ENCODE measurements around the gene URB1.
"Not testable (repeated sequence)": the region's sequence is repeated elsewhere in the genome, so short reads cannot be mapped to it uniquely, and the experiment has no call there.

The URB1 gene

DNA sequence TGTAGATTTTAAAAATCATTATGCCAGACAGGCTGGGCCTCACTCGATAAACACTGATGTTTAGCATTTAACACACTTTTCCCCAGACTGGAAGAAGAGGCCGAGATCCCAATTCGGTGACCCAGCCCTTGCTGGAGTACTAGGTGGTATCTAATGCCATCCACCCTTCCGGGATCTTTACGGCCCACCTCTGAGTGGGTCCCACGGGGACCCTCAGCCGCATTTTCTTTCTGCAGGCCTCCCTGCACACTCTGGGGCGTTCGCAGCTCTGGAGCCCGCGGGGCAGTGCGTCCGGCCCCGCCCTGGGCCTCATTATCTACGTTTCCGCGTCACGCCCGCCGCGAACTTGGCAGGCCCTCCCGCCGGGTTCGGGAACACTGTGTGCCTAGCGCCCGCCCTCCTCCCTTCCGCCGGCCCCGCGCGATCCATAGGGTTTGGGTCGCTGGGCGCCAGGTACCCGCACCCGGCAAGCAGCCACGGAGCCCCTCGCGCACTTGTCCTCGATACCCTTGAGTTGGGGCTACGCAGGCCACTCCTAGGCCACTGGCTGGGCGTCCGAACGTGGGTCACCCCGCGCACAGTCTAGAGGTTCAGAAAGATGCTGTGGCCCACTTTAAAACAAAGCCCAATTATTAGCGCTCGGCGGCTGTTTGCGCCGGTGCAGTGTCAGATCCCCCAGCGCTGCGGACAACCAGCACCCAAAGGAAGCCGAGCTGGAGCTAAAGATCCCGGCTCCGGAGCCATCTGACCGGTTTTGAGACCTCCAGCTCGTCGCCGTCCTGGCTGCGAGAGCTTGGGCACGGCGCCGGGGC lies 18.7 kb upstream of the URB1 start:
- DNase-seq = peak; percentile 27

DNA sequence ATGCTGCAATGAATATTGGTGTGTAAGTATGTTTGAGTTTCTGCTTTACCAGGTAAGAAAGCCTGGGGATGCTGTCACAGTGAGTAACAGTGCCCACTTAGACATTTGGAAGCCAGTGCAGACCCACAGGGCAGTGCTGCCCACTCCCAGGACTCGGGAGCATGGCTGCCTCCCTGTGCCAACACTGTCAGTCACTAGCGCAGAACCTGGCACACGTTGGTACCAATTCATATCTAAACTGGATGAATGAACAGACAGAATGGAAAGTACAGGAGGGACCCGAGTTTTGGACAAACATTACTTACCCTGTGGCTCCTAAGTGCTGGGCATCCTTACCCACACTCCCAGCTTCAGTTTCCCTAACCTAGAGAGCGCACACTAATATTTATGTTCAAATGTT lies 18.1 kb upstream of the URB1 start:
- no peak for DNase-seq

DNA sequence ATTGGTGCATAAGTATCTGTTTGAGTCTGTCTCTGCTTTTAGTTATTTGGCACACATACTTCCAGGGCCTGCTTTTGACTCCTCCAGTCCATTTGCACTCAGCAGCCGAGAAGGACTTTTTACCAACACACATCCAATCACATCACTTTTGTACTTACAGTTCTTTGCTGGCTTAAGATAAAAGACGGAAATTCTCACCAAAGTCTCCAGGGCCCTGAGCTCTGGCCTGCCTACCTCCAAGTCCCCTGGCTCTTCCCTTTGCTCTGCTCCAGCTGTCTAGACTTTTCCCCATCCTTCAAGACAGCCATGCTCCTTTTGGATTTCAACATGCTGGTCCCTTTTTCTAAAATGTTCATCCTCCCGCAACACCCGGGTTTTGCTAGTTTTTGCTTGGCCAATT lies 17.5 kb upstream of the URB1 start:
- no peak for DNase-seq

DNA sequence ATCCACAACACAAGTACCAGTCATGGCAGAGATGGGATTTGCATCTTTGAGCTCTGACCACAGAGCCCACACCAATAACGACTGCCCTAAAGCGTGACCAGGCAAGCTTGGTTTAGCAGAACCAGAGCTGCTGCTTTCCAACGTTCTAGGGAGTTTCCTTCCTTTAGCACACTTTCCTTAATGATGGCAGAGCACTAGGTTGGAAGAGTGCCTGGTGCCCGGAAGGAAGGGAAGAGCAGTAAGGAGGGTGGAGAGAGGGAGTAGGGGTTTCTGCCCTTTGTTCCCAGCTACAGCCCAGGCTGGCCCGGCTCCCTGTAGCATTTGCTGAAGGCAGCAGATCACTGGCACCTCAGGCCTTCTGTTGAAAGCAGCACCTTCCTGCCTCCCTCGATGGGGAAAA lies 13.6 kb upstream of the URB1 start:
- DNase-seq = no peak

GRCh38 chr21:32403201-32403777 lies 10.5 kb upstream of the URB1 start:
- peak; percentile 32 for DNase-seq

DNA sequence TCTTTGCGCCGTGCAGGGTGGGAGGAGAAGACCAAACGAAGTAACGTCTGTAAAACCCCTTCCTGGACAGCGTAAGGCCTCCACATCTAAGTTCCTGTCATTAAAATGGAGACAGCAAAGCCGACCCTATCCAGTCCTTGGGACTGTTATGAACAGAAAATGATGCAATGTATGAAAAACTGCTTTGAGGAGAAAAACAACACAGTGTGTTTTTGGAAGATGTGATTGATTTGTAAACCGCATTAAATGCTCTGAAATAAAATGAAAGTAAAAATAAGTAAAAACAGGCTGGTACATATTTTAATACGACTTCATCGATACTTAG lies 827 bp upstream of the URB1 start:
- no peak for DNase-seq

DNA sequence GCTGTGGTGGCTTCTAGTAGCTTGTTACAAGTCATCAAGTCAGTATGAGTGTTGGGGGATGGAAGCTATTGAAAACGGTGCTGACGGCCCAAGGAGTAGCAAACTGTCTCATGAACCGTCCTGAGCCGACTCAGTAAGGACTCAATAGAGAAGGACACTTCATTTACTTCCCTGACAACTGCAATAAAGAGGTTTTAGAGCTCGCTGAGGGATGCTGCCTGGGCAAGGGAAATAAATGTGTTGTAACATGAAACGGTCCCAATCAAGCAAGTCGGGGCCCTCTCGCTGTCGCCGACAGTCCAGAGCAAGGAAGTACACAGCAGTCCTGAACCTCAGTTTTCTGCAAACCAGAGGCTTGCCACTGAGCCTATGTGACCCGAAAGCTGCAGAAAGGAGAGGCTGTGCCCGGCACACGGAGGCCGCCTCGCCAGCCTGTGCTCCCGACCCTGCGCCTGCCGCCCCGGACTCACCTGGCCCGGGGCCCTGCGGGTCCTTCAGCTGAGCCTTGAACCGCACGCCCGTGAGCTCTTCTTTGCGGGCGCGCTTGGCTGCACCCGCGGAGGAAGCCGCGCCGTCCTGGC lies 423 bp downstream of the URB1 start:
- no peak for DNase-seq

DNA sequence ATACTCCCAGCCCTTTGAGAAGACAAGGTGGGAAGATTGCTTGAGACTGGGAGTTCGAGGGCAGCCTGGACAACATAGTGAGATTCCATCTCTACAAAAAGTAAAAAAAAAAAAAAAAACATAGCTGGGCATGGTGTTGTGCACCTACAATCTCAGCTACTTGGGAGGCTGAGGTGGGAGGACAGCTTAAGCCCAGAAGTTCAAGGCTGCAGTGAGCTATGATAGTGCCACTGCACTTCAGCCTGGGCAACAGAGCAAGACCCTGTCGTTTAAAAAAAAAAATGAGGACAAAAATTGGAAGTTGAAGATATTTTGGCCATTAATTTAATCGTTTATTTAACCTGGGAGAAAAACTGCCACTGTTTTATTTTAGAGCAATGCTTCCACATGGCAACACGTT lies 1.1 kb downstream of the URB1 start:
- DNase-seq = no peak

DNA sequence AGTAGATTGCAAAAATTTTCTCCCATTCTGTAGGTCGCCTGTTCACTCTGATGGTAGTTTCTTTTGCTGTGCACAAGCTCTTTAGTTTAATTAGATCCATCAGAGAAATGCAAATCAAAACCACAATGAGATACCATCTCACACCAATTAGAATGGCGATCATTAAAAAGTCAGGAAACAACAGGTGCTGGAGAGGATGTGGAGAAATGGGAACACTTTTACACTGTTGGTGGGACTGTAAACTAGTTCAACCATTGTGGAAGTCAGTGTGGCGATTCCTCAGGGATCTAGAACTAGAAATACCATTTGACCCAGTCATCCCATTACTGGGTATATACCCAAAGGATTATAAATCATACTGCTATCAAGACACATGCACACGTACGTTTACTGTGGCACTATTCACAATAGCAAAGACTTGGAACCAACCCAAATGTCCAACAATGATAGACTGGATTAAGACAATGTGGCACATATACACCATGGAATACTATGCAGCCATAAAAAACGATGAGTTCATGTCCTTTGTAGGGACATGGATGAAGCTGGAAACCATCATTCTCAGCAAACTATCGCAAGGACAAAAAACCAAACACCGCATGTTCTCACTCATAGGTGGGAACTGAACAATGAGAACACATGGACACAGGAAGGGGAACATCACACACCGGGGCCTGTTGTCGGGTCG lies 2.1 kb downstream of the URB1 start:
- DNase-seq = not testable (repeated sequence)

GRCh38 chr21:32389337-32390015 lies 3.3 kb downstream of the URB1 start:
- no peak for DNase-seq

DNA sequence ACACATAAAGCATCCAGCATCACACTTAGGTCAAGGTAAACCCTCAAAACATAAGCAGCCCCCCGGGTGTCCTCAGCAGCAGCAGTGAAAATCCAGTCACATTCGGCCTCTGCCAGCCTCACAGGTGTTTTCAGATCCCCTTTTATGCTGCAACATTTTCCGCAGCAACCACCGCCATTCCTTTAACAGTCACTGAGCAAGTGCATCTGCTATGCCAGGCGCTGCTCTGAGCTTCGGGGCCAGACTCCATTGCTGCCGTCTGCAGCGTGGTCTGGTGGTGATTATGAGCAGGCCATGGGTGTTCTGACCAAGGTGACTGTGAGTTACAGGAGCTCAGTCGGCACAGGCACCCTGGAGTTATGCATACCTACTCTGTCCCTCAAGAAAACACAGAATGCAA lies 4.5 kb downstream of the URB1 start:
- DNase-seq = no peak

DNA sequence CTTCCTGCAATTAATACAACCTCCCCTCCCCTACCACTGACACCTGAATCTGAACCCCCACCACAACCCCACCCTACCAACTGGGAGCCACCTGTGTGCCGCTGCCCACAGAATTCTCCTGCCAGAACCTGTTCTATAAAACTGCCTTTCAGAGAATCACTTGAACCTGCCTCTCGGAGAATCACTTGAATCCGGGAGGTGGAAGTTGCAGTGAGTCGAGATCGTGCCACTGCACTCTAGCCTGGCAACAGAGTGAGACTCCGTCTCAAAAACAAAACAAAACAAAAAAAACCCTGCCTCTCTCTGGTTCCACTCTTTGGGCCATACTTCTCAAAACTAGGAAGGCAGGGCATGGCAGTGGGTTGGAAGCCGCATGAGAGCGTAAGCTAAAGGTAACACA lies 5.7 kb downstream of the URB1 start:
- no peak for DNase-seq

DNA sequence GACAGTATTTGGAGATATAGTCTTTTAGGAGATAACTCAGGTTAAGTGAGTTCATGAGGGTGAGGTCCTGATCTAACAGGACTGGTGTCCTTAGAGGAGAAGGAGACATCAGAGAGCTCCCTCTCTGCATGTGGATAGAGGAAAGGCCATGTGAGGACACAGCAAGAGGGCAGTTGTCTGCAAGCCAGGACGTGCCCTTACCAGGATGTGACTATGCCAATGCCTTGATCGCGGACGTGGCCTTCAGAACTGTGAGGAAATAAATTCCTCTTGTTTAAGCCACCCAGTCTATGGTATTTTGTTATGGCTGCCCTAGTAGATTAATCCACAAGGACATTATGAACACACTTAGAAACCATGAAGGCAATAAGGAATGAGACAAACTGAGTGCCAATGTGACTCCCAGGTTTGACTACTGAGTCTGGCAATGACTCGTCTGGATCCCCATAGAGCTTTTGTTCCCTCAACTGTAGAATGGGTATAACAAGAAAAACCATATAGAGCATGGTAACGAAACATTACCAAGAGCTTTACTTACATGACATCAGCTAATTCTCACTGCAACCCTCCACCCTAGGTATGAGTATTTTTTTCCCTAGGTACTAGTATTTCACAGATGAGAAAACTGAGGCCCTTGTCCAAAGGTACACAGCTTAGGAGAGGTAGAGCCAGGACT lies 6.5 kb downstream of the URB1 start:
- no peak for DNase-seq

- DNase-seq = no peak
Observed at GRCh38 chr21:32383812-32384211, 9.0 kb downstream of the URB1 start.

DNA sequence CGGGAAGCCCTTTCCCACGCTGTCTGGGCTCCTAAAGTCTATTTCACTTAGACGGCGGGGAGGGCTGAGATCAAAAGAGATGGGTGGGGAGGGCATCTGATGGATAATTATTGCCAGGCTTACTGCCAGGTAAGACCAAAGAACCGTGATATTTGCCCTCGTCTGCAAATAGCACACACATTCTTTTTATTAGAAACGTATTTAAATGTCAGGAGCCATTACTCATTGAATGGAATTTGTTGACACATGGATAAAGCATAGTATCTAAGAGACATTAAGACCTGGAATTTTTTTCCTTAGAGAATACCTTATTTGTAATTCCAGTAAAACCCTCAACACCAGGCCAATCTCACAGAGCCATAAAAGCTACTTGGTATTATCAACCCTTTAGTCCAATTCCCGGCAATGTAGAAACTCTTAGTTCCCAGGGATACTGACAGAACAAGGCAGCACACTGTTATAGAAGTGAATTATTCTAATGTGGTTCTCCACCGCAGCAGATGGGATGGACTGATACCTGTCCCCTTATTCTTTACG lies 10.6 kb downstream of the URB1 start:
- DNase-seq = no peak

- DNase-seq = no peak
Observed at GRCh38 chr21:32381571-32381970, 11.2 kb downstream of the URB1 start.

- DNase-seq = no peak
Observed at GRCh38 chr21:32380940-32381339, 11.9 kb downstream of the URB1 start.

GRCh38 chr21:32378956-32379355 lies 13.9 kb downstream of the URB1 start:
- DNase-seq = no peak

GRCh38 chr21:32377991-32378390 lies 14.8 kb downstream of the URB1 start:
- no peak for DNase-seq

- no peak for DNase-seq
Observed at GRCh38 chr21:32377506-32377905, 15.3 kb downstream of the URB1 start.

GRCh38 chr21:32372755-32373154 lies 20.1 kb downstream of the URB1 start:
- no peak for DNase-seq

DNA sequence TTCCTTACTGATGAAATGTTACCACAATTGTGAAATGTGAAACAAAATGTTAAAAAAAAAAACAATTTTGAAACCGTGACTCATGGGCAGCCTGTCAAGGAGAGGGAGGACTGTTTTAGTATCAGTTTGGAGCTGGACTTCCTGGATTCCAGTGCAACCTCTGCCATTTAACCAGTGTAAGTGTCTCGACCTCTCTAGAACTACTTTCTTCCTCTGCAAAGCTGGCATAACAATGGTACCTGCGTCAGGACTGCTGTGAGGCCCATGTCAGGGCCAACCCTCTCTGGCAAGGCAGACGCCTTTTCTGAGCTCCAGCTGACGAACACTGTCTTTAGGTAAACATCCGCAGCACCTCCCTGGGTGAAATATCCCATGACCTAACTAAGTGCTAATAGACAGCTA lies 20.9 kb downstream of the URB1 start:
- no peak for DNase-seq
